Nephron (organoid): ENCODE data around the gene IGFL1.
"Not testable (repeated sequence)": the region's sequence is repeated elsewhere in the genome, so short reads cannot be mapped to it uniquely, and the experiment has no call there.

ENCODE experiments used
- H3K27ac Mint-ChIP-seq, 3 experiments: 2 replicates each; pipeline ENCODE4 v1.8.0; 2020; ENCODE audit warnings: mixed read lengths in 3 of 3, mild to moderate bottlenecking in 2 of 3, moderate library complexity in 1 of 3
- H3K27me3 Mint-ChIP-seq: 2 replicates; pipeline ENCODE4 v1.8.0; 2021; ENCODE audit warnings: low read depth, mild to moderate bottlenecking, moderate library complexity, mixed read lengths
- H3K36me3 Mint-ChIP-seq: 2 replicates; pipeline ENCODE4 v1.8.0; 2020; ENCODE audit warnings: low read depth, mixed read lengths
- H3K4me1 Mint-ChIP-seq: 2 replicates; pipeline ENCODE4 v1.8.0; 2020; ENCODE audit warnings: mixed read lengths
- H3K4me3 Mint-ChIP-seq, 3 experiments: 2 replicates each; pipeline ENCODE4 v1.8.0; 2020; ENCODE audit warnings: mild to moderate bottlenecking in 3 of 3, mixed read lengths in 3 of 3, moderate library complexity in 2 of 3
- H3K9me3 Mint-ChIP-seq: 2 replicates; pipeline ENCODE4 v1.8.0; 2020; ENCODE audit warnings: mixed read lengths
- TF ChIP-seq, protein P1 (sequence below), 3 experiments: fragments of 200-600 bp; sonication (generic); IDR thresholded peaks; one replicate each; pipeline ENCODE4 v1.5.0; 2021; ENCODE audit warnings: antibody characterized with exemption in 3 of 3; ENCODE audit not compliant: unreplicated experiment in 3 of 3

The IGFL1 gene

DNA sequence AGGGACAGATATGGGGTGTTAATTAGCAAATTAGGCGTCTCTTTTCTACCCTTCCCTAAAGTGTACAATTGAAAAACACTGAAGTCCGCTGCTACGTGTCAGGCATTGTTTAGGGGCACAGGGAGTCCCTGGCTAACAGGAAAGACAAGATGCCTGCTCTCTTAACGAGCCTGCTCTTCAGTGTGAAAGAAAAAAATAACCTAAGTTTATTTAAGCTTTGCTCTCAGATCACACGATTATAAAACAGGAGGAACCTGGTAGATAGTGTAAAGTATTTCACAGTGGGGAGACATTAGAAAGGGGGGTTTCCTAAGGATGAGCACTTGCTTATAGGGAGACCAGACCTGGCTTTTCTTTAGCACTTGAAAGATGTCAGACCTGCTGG, 42.8 kb upstream of the IGFL1 start:
- TF ChIP-seq, protein P1, sequence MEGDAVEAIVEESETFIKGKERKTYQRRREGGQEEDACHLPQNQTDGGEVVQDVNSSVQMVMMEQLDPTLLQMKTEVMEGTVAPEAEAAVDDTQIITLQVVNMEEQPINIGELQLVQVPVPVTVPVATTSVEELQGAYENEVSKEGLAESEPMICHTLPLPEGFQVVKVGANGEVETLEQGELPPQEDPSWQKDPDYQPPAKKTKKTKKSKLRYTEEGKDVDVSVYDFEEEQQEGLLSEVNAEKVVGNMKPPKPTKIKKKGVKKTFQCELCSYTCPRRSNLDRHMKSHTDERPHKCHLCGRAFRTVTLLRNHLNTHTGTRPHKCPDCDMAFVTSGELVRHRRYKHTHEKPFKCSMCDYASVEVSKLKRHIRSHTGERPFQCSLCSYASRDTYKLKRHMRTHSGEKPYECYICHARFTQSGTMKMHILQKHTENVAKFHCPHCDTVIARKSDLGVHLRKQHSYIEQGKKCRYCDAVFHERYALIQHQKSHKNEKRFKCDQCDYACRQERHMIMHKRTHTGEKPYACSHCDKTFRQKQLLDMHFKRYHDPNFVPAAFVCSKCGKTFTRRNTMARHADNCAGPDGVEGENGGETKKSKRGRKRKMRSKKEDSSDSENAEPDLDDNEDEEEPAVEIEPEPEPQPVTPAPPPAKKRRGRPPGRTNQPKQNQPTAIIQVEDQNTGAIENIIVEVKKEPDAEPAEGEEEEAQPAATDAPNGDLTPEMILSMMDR (IDR thresholded peaks at IDR 0.05; ENCODE audit: unreplicated experiment in 3 of 3) = no peak
- no peaks in the 10 kb centered on the region for H3K4me1 Mint-ChIP-seq
- H3K36me3 Mint-ChIP-seq = no peaks in the 10 kb centered on the region
- H3K27me3 Mint-ChIP-seq = peaks cover 56% of the 10 kb centered on the region
- H3K4me3 Mint-ChIP-seq = no peak overlapping the region
- H3K9me3 Mint-ChIP-seq = peaks cover 2% of the 10 kb centered on the region
- H3K27ac Mint-ChIP-seq = no peak overlapping the region

DNA sequence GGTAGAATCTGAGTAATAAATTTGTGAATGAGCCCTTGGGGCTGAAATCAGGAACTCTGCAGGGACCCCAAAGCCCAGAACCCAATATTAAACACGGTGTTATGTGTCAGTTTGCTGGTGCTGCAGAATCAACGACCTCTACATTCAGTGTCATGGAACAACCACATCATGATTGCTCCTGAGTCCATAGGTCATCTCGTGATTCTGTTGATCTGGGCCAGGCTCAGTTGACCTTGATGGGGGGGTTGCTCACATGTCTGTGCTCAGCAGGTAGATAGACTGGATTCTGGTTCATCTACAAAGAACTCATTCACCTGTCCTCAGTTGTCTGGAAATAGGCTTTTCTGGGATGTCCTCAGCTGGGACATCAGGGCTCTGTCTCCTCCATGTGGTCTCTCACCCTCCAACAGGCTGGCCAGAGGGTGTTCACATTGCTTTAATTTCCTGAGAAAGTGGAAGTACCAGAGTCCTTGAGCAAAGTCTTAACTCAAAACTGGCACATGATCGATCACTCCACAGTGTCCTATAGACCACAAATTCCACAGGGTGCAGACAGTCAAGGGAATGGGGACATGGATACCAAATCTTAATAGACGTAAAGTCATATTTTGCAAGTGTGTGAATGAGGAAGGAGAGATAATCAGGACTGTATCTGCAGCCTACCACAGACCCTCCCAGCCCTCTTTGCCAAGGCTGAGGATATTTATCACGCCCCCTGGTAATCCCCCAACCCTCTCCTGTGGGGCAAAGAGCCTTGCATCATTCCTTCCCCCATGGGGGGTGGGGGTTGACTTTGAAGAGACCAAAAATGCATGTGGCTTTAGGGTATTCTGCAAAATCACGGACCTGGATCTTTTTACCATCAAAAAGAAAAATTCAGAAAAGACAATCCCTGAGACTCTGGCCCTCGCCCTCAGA, 39.3 kb upstream of the IGFL1 start:
- Mint-ChIP-seq H3K27me3 (peaks cover 62% of the 10 kb centered on the region), H3K9me3 (no peaks in the 10 kb centered on the region), H3K4me3 (no peak overlapping the region), H3K4me1 (no peaks in the 10 kb centered on the region), H3K27ac (no peak overlapping the region), H3K36me3 (no peaks in the 10 kb centered on the region)
- TF ChIP-seq, protein P1 (IDR thresholded peaks at IDR 0.05; ENCODE audit: unreplicated experiment in 3 of 3) = no peak

DNA sequence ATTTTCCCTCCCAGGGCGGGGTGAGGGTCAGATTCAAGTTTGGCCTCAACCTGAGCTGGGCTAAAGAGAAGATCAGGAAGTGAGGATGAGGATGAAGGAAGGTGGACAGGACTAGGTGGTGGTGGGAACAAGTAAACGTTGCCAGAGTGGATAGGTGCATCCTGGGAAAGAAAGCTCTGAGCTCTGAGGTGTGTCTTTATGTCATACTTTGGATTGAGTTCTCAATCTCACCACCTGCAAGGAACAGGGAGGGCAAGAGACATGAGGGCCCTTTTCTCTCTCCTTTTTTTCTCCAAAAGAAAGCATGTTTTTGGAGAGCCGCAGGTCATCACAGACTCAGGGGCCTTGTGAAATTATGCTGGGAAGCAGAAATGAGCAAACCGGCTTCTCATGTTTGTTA, 38.2 kb upstream of the IGFL1 start:
- Mint-ChIP-seq H3K27ac (no peak overlapping the region), H3K27me3 (peaks cover 66% of the 10 kb centered on the region), H3K36me3 (no peaks in the 10 kb centered on the region), H3K9me3 (no peaks in the 10 kb centered on the region), H3K4me3 (no peak overlapping the region), H3K4me1 (no peaks in the 10 kb centered on the region)
- TF ChIP-seq, protein P1 (IDR thresholded peaks at IDR 0.05; ENCODE audit: unreplicated experiment in 3 of 3) = no peak

DNA sequence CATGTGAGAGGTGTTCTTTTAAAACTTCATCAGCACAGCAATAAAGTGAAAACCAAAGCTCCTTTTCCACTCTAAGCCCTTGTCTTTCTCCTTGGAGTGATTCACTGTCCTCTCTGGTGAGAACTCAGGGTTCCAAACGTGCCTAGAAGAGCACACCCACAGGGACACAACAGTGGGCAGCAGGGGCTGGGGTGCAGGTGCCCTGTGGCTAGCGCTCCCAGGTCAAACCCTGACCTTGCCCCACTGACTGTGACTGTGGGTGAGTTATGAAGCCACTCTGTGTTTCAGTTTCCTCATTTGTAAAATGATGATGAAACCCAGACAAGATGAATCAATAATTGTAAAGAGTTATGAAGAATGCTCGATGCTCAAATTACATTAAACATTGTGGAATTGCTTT, 37.6 kb upstream of the IGFL1 start:
- Mint-ChIP-seq H3K27ac (no peak overlapping the region), H3K4me1 (no peaks in the 10 kb centered on the region), H3K9me3 (no peaks in the 10 kb centered on the region), H3K36me3 (no peaks in the 10 kb centered on the region), H3K27me3 (peaks cover 67% of the 10 kb centered on the region), H3K4me3 (no peak overlapping the region)
- TF ChIP-seq, protein P1 (IDR thresholded peaks at IDR 0.05; ENCODE audit: unreplicated experiment in 3 of 3) = no peak

DNA sequence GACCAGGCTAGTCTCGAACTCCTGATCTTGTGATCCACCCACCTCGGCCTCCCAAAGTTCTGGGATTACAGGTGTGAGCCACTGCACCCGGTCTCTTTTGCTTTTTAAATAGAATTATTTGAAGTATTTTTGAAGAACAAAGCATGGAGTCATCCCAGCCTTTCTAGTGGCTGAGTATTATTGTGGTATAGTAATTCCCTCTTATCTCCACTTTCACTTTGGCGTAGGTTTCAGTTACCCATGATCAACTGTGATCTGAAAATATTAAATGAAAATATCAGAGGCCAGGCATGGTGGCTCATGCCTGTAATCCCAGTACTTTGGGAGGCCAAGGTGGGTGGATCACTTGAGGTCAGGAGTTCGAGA, 36.9 kb upstream of the IGFL1 start:
- H3K9me3 Mint-ChIP-seq = not testable (repeated sequence)

DNA sequence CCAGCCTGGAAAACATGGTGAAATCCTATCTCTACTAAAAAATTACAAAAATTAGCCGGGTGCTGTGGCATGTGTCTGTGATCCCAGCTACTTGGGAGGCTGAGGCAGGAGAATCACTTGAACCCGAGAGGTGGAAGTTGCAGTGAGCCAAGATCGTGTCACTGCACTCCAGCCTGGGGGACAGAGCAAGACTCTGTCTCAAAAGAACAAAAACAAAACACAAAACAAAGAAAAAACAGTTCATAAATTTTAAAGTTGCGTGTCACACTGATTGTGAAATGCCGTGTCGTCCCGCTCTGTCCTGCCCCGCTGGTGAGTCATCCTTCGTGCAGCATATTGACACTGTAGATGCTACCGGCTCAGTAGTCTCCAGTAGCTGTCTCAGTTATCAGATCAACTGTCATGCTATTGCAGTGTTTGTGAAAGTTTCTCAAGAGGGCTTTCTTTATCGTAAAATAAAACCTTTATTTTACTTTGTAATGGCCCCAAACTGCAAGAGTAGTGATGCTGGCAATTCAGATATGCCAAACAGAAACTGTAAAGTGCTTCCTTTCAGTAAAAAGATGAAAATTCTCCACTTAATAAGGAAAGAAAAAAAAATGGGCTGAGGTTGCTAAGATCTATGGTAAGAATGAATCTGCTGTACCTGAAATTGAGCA, 36.4 kb upstream of the IGFL1 start:
- TF ChIP-seq, protein P1 (IDR thresholded peaks at IDR 0.05; ENCODE audit: unreplicated experiment in 3 of 3) = no peak
- peaks cover 68% of the 10 kb centered on the region for H3K27me3 Mint-ChIP-seq
- H3K4me3 Mint-ChIP-seq = no peak overlapping the region
- H3K36me3 Mint-ChIP-seq = no peaks in the 10 kb centered on the region
- H3K9me3 Mint-ChIP-seq = no peaks in the 10 kb centered on the region
- H3K4me1 Mint-ChIP-seq = no peaks in the 10 kb centered on the region
- H3K27ac Mint-ChIP-seq = no peak overlapping the region

More for the DNA sequence above, 36.9 kb upstream of the IGFL1 start:
- not testable (repeated sequence) for H3K4me1 Mint-ChIP-seq, H3K4me3 Mint-ChIP-seq, H3K27ac Mint-ChIP-seq, H3K36me3 Mint-ChIP-seq
- peaks cover 71% of the 10 kb centered on the region for H3K27me3 Mint-ChIP-seq
